VCaP (cell line): ENCODE data around the gene RAB6A.

Source experiments
- H3K27ac ChIP-seq: fragments of 450-650 bp; 2 replicates; pipeline ENCODE4 v1.5.1; 2017
- CTCF ChIP-seq: fragments of 450-650 bp; conservative IDR thresholded peaks from 2 replicates; pipeline ENCODE4 v1.5.1; 2017; ENCODE audit warnings: mild to moderate bottlenecking, moderate library complexity

The RAB6A gene

DNA sequence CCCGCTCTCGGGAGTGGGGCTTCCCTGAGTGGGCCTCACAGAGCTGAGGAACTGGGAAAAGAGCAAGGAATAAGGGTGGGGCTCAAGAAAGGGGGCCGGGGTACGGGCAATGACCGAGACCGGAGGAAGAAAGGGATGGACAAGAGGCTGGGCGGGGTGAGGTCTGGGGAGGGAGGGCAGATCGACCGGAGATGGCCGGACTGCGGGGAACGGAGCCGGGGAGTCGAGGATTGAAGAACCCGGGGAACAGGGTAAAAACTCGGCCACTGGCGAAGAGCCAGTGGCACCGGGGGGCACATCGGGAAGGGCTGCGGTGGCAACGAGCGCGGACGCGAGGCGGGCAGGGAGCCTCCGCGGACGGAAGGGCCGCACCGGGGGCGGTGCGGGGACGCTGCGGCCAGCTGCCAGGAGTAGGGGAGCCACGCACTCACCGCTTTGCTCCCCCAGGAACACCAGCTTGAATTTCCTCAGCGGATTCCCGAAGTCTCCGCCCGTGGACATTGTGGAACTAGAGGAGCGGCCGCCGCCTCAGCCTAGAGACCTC, 667 bp downstream of the RAB6A start:
- H3K27ac ChIP-seq: peak overlapping the region; percentile 97
- no peak for TF ChIP-seq CTCF

DNA sequence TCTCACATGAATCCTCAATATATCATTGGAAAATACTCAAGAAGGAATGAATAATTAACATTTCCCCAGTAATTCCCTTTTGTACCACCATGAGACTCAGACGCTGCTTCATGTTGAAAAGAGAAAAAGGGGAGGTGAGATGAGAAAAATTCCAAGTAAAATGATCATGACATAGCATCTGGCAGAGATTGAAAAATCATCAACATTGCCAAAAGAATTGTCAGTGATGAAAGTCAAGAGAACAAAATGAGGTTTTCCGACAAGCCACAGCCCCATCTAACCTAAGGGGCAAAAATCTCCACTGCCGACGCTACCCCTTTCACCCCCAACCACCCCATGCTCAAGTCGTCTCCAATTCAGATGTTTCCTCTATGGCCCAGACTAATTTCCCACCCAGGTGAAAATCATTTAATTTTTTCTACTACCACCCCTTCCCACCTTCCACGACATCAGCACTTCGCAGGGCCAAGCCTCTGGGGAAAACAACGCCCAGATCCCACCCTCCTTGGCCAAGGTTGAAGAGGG, 1.2 kb downstream of the RAB6A start:
- H3K27ac ChIP-seq: peak overlapping the region; percentile 97
- TF ChIP-seq CTCF: peak; percentile 11; the same call in 1 of the 2 replicates

GRCh38 chr11:73758451-73758850, 2.4 kb downstream of the RAB6A start:
- H3K27ac ChIP-seq: no peak overlapping the region; the same call in 1 of the 2 replicates
- TF ChIP-seq CTCF: no peak

DNA sequence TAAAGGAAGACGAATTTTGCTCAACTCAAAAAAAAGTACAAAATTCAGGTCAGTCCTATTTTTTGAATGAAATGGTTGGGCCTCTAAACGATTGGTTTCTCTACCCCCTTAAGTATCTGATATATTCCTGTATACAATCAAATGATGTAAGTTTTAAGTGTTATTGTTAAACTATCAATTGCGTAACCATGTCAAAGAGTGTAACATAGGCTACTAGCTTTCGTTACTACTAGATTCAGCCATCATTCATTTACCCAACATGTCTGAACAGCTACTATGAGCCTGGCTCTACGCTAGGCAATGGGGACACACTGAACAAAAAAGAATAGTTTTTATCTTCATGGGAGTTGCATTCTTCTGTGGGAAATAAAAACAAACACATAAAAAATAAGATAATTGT, 3.3 kb downstream of the RAB6A start:
- no peak for TF ChIP-seq CTCF
- no peak overlapping the region for H3K27ac ChIP-seq

DNA sequence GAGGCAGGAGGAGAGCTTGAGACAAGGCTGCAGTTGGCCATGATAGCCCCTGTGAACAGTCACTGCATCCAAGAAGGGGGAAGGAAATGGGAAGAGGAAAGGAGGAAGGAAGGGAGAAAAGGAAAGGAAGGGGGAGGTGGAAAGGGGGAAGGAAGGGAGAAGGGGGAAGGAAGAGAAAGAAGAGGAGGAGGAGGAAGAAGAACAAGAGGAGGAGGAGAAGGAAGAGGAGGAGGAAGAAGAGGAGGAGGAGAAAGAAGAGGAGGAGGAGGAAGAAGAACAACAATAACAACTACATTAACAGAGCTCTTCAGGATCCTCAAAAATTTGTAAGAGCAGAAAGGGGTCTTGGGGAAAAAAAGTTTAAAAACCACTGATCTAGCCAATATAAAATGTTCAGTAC, 5.2 kb downstream of the RAB6A start:
- no peak for TF ChIP-seq CTCF
- no peak overlapping the region for H3K27ac ChIP-seq

GRCh38 chr11:73753938-73754337, 6.9 kb downstream of the RAB6A start:
- TF ChIP-seq CTCF: no peak
- H3K27ac ChIP-seq: no peak overlapping the region

GRCh38 chr11:73752903-73753302, 8.0 kb downstream of the RAB6A start:
- H3K27ac ChIP-seq: no peak overlapping the region
- TF ChIP-seq CTCF: no peak
